Stimulated activated CD4-positive, alpha-beta T cell treated with anti-CD3 and anti-CD28 coated beads, Interleukin-4, amount 100 ng/mL, for 1 hour (primary cell): ENCODE measurements around the gene TMEM161A.
"Not testable (repeated sequence)": the region's sequence is repeated elsewhere in the genome, so short reads cannot be mapped to it uniquely, and the experiment has no call there.

Source experiments
- DNase-seq: peaks from one replicate; pipeline ENCODE4 v3.0.0-alpha.2; 2020

The TMEM161A gene

DNA sequence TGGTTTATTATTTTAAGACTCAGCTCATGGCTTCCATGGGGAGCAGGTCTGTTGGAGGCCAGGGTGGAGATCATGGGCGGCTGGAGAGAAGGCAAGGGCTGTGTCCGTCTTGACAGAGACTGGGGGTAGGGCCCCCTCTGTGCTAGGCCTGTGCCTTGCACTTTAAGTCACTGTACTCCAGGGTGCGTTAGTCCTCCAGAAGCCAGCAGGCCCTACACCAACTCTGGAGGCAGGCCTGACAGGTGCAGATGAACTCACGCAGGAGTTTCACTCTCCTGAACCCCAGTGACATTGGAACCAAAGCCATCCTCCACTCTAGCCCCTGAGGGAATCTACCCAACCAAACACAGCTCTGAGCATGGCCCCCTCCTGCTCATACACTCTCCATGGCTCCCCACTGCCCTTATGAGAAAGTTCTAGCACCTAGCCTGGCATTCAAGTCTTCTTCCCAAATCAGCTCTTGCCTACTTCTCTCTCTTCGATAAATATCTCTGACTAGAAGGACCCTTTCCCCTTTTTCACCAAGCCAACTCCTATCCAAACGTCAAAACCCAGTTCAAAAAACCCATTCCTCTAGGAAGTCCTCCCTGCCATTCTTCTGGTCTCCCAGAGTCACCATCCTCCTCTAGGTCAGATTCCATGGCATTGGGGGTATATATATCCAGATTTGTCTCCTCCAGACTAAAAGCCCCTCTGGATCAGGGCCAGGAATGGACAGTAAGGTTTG, 16.7 kb upstream of the TMEM161A start:
- DNase-seq = no peak

DNA sequence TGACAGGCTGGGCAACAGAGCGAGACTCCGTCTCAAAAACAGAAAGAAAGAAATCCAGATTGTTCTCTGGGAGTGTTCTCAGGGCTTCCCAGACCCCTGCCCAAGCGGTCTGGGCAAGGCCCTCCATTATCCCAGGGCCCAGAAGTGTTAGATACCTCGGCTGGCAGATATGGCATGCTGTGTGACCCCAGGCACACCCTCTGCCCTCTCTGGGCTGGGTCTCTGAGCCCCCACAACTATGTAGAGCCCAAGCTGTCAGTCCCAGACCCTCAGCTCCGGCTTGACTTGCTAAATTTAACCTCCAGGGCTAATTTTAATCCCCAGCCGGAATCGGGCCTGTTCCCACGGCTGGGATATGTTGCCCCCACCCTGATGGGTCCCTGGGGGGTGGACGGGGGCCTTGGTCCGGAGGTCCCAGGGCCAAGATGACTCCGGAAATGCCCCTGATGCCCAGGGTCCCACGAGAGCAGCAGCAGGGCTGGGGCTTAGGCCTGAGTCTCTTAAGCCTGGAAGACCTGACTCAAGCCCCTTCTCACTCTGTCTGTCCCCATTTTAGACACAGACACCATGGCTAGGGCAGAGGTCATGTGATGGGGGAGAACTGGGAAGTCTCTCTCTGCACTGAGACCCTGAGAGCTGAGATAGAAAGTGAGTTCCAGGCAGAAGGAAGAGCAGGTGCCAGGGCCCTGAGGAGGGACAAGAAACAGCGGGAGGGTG, 14.5 kb upstream of the TMEM161A start:
- DNase-seq = no peak

GRCh38 chr19:19151418-19151817, 13.1 kb upstream of the TMEM161A start:
- no peak for DNase-seq

GRCh38 chr19:19149435-19149834, 11.2 kb upstream of the TMEM161A start:
- DNase-seq = no peak

GRCh38 chr19:19148504-19148903, 10.2 kb upstream of the TMEM161A start:
- not testable (repeated sequence) for DNase-seq

DNA sequence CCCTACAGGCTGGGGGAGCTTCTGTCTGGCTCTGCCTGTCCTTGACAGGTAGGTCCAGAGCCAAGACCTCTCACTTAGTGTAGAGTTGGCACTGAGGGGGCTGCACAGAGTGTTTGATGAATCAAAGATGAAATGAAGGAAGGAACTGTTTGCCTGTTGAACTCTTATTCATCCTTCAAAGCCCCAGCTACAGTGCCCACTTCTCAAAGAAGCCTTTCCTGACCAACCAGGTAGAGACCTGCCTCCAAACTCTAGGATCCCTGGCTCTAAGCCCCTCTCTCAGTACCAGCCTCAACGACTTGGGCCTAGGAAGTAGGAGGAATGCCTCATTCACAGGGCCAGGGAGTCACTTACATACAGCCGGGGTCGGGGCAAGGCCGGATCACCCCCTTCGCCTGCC, 9.1 kb upstream of the TMEM161A start:
- DNase-seq = no peak

DNA sequence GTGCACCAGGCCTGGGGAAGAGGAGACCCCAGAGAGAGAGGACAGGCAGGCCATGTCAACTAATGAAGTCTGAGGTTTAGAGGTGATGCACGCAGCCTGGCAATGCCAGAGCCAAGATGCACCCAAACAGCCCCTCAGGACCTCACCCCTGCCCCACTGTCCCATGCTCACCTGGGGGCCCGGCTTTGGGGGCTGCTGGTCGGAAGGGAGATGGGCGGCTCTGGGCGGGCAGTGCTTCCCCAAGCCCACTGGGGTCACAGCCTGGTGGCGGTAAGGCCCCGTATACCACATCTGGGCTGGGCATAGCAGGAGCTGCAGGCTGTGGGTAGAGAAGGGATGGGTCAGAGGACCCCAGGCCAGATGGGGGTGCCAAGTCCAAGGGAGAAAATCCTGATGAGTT, 8.6 kb upstream of the TMEM161A start:
- DNase-seq = no peak

DNA sequence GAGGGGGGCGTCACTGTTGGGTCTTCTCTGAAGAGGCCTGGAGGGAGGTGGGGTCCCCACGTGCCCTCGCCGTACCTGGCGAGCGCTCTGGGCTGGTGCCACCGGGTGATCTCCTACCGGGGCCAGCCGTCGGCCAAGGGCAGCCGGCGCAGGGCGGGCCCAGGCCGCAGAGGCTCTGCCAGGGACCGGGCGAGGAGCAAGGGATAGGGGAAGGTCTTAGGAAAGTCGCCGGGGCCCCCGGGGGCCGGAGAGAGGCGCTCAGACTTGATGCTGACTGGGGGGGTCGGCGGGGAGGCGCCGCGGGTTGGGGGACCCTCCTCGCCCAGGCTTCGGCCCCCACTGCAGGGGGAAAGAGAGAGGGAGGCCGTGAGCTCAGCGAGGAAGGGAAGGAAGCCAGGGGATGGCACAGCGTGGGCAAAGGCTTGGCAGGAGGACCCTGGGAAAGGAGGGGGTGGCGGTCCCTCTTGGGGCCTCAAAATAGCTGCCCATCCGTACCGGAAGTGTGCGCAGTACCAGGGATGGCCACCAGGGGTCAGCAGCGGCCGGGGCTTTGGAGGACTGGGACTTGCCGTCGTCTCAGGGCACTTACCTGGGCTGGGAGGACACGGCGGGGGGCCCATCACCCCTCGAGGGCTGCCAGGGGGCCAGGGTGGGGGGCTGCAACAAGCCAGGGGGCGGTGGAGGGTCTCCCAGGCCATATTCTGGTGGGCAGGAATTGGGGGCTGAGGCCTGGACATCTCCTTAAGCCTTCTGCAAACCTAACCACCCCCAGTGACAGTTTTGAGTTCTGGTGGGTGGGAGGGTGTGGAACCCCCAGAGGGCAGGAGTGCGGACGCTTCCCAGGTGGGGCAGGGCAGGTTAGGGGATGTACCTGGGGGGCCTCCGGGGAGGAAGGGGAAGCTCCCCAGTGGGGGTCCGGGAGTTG, 7.7 kb upstream of the TMEM161A start:
- DNase-seq = peak; percentile 85

DNA sequence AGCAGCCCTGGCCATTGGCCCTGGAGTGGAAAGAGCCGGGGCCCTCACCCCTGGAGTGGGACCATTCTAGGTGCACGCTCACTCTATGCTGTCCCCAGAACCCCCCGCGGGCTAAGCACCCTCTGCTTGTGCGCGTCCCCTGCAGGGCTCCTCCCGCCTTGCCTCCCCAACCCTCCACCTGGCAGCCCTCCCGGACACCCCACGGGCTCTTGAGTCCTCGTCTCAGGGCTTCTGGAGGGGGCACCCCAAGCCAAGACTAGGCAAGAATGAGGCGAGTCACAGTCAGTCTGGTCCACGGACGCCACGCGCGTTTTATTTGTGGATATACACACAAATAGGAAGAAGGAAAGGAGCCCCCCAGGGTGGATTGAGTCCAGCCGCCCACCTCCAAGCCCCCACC, 7.0 kb upstream of the TMEM161A start:
- no peak for DNase-seq

DNA sequence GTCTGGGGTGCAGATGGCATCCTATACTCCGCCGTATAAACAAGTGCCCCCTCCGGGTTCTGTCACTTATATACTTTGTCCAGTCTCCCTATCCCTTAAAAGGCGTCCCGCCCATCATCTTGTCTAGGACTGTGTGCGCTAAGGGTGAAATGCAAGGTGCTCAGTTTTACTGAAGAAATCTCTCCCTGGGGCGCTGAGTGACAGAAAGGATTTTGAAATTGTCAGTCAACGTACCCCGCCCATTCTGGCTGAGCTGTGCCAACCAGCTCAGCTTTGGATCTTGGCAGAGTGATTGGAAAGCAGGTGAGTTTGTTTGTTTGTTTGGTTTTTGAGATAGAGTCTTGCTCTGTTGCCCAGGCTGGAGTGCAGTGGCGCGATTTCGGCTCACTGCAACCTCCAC, 4.1 kb upstream of the TMEM161A start:
- DNase-seq = no peak

DNA sequence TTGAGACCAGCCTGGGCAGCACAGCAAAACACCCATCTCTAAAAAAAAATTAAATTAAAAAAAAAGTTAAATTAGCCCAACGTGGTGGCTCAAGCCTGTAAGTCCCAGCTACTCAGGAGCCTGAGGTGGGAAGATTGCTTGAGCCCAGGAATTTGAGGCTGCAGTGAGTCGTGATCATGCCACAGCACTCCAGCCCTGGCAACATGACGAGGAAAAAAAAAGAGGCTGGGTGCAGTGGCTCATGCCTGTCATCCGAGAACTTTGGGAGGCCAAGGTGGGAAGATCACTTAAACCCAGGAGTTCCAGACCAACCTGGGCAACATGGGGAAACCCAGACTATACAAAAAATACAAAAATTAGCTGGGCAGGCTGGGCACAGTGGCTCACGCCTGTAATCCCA, 2.2 kb upstream of the TMEM161A start:
- no peak for DNase-seq

DNA sequence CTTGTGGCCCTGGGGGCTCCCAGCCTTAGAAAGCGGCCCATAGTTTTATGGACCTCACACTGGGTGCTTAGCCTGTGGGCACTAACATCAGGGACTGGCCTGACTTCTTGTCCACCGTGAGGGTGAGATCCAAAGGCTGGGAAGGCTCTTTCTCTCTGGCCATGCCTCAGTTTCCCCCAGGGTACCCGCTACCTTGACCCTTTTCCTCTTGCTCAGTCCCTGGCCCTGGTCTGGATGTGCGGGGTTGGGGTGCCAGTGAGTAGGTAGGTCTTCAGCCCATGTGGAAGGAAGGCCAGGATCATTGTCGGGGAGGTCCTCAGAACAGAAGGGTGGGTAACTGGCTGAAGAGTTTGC, 1.6 kb upstream of the TMEM161A start:
- DNase-seq = no peak

- DNase-seq = no peak
These were observed 646 bp downstream of the TMEM161A start for GRCh38 chr19:19137556-19138108.

- not testable (repeated sequence) for DNase-seq
These were observed 2.6 kb downstream of the TMEM161A start for GRCh38 chr19:19135713-19136112.

- DNase-seq = peak; percentile 57
These were observed 3.6 kb downstream of the TMEM161A start for GRCh38 chr19:19134687-19135158.

GRCh38 chr19:19133985-19134384, 4.3 kb downstream of the TMEM161A start:
- DNase-seq = no peak

DNA sequence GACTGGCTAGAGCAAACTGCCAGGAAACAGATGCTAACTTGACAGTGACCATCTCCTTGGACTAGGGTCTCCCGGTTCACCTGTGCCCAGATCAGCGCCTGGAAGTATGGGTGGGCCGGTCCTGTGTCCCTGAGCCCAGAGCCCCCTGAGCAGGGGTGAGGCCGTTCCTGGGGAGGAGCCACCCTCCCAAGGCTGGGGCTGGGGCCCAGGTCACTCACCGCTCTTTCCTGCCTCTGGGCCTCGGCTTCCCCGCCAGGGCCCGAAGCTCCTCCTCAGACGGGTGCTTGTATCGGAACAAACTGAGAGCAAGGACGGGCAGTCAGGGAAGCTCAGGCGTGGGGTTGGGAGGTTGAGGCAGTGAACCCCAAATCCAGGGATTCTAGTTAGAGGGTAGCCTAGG, 5.4 kb downstream of the TMEM161A start:
- DNase-seq = no peak

GRCh38 chr19:19131989-19132388, 6.3 kb downstream of the TMEM161A start:
- no peak for DNase-seq

DNA sequence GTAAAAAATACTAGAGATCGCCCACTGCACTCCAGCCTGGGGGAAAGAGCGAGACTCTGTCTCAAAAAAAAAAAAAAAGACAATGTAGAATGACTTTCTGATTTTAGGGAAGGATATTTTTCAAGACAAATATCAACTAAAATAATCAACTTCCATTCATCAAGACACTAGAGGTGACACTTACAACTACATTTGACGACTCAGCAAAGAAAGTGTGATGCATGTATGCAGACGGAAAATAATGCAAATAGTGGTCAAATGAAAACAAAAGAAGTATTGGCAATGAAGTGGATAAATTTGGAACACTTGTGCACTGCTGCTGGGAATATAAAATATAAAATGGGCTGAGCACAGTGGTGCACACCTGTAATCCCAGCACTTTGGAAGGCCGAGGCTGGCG, 12.2 kb downstream of the TMEM161A start:
- no peak for DNase-seq

DNA sequence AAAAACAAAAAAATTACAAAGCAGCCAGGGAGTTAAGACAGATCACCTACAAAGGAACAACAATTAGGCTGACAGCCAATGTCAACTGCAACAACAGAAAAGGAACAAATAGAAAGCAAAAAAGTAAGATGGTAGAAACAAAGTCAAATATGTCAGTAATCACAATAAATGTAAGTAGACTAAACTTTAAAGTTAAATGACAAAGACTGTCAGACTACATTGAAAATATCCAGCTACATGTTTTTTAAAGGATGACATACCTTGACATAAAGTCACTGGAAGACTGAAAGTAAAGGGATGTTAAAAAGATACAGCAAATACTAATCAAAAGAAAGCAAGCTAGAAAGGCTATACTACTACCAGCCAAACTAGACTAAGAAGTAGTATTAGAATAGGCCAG, 14.9 kb downstream of the TMEM161A start:
- no peak for DNase-seq

DNA sequence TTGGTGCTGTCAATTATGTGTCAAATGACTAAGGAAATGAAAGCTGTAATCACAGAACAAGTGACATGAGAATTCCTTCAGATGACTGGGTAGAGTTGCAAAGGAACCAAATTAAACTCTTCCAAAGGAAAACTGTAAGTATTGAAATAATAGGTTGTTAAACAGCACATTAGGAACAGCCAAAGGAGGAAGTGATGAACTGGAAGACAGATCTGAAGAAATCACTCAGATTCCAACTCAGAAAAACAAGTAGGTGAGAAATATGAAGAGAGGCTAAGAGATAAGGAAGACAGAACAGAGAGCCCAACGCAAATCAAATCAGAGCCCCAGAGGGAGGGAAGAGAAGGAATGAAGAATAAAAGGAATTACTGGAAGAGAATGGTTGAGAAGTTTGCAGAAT, 15.4 kb downstream of the TMEM161A start:
- no peak for DNase-seq

- DNase-seq = no peak
These were observed 16.9 kb downstream of the TMEM161A start for GRCh38 chr19:19121371-19121770.
